ENCODE results near the gene ACTL6A.

Gene ACTL6A

DNA sequence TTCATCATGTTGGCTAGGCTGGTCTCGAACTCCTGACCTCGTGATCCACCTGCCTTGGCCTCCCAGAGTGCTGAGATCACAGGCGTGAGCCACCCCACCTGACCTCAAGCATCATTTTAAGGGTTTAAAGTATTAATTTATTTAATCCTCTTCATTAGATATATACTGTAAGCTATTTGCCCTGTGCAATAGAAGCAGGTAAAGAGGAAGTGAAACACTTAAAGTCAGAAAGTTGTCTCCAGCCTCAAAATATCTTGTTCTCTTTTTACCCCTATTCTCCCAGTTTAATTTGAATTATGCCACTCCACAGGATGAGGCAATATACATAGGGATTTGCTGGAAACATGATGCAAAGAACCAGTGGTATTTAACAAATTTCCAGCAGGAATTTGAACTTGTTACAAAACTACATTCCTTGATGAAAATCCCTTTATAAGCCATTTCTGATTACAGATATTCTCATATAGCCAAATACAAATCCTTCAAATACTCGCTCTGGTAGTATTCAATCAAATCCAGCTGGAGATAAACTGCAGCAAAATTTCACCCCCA is 43.9 kb downstream of the ACTL6A start:
- WGBS (ENCODE audit: extremely low coverage, insufficient coverage, low lambda C conversion rate) = no CpG with 5 or more reads among the region's 4 CpGs

DNA sequence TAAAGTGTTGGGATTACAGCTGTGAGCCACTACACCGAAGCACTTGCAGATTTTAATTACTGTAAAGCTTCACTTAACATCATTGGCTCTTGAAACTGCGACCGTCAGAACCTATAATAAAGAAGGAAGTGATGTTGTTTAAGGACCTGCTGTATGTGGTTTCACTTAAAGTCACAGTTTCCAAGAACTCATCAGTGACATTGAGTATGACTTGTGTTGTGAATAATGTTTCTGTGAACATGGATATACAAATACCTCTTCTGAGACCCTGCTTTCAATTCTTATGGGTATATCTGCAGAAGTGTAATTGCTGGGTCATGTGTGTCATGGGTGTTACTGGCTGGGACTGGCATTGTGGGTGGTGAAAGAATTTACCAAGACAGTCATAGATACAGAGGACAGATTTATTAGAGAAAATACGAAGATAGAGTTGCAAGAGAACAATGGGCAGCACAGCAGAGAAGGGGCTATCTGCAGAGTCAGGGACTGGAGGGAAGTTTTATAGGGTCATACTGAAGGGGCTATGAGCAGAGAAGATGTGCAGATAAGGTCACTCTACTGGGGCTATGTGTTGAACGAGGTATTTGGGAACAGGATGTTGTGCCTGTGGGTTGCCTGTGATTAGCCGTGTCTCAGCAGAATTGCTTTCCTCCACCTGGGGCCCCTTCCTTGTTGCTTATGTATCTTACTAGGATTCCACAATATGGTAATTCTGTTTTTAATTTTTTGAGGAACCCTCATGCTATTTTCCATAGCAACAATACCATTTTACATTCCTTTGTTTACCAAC is 46.4 kb downstream of the ACTL6A start:
- Histone ChIP-seq H3K23ac (ENCODE audit: low read length) (no peak overlapping the region), H3K79me1 (ENCODE audit: low read length) (peaks cover 4% of the 10 kb centered on the region), H3K36me3 (ENCODE audit: control insufficient read depth, insufficient read depth, low read length) (no peaks in the 10 kb centered on the region), H3K79me2 (ENCODE audit: control insufficient read depth, insufficient read depth, low read length) (peaks cover 7% of the 10 kb centered on the region), H3K4me1 (ENCODE audit: control insufficient read depth, low read depth, low read length) (peaks cover 3% of the 10 kb centered on the region), H4K5ac (ENCODE audit: low read length) (no peak overlapping the region), H2BK15ac (replicated peaks; ENCODE audit: low read depth) (peak overlapping the region; percentile 11), H2AK5ac (ENCODE audit: low read length) (no peak overlapping the region), H3K27ac (ENCODE audit: low read depth, low read length) (peak overlapping the region; percentile 62), H3K9ac (ENCODE audit: low read length) (no peak overlapping the region), H2BK5ac (ENCODE audit: low read length) (no peak overlapping the region), H3K4me3 (ENCODE audit: low read length) (no peak overlapping the region), H3K4ac (ENCODE audit: low read depth, low read length) (no peak overlapping the region), H4K8ac (ENCODE audit: low read depth, low read length) (no peak overlapping the region), H3K56ac (ENCODE audit: low read length) (no peak overlapping the region), H3K4me2 (ENCODE audit: low read length) (no peak overlapping the region), H3K18ac (ENCODE audit: low read length) (no peak overlapping the region), H2BK120ac (ENCODE audit: low read depth, low read length) (no peak overlapping the region), H3K27me3 (ENCODE audit: insufficient read depth, low read length, poor library complexity) (no peaks in the 10 kb centered on the region)
- no CpG with 5 or more reads among the region's 6 CpGs for WGBS (ENCODE audit: extremely low coverage, insufficient coverage, low lambda C conversion rate)
- peak; percentile 74 for DNase-seq

More for the DNA sequence above, 43.9 kb downstream of the ACTL6A start:
- H2BK5ac ChIP-seq (ENCODE audit: low read length) = no peak overlapping the region
- H4K5ac ChIP-seq (ENCODE audit: low read length) = no peak overlapping the region
- no peaks in the 10 kb centered on the region for H3K36me3 ChIP-seq (ENCODE audit: control insufficient read depth, insufficient read depth, low read length)
- H3K79me1 ChIP-seq (ENCODE audit: low read length) = peaks cover 8% of the 10 kb centered on the region
- no peak overlapping the region for H3K18ac ChIP-seq (ENCODE audit: low read length)
- H3K4me1 ChIP-seq (ENCODE audit: control insufficient read depth, low read depth, low read length) = peaks cover 3% of the 10 kb centered on the region
- H3K4ac ChIP-seq (ENCODE audit: low read depth, low read length) = no peak overlapping the region
- no peak overlapping the region for H2BK120ac ChIP-seq (ENCODE audit: low read depth, low read length)
- H4K8ac ChIP-seq (ENCODE audit: low read depth, low read length) = no peak overlapping the region
- peaks cover 15% of the 10 kb centered on the region for H3K79me2 ChIP-seq (ENCODE audit: control insufficient read depth, insufficient read depth, low read length)
- no peak overlapping the region for H3K4me2 ChIP-seq (ENCODE audit: low read length)
- H3K27ac ChIP-seq (ENCODE audit: low read depth, low read length) = no peak overlapping the region
- no peak overlapping the region for H2BK15ac ChIP-seq (replicated peaks; ENCODE audit: low read depth)
- H3K27me3 ChIP-seq (ENCODE audit: insufficient read depth, low read length, poor library complexity) = no peaks in the 10 kb centered on the region
- H3K56ac ChIP-seq (ENCODE audit: low read length) = no peak overlapping the region
- H3K9ac ChIP-seq (ENCODE audit: low read length) = no peak overlapping the region
- H2AK5ac ChIP-seq (ENCODE audit: low read length) = no peak overlapping the region
- no peak for DNase-seq
- H3K23ac ChIP-seq (ENCODE audit: low read length) = no peak overlapping the region
- H3K4me3 ChIP-seq (ENCODE audit: low read length) = no peak overlapping the region

DNA sequence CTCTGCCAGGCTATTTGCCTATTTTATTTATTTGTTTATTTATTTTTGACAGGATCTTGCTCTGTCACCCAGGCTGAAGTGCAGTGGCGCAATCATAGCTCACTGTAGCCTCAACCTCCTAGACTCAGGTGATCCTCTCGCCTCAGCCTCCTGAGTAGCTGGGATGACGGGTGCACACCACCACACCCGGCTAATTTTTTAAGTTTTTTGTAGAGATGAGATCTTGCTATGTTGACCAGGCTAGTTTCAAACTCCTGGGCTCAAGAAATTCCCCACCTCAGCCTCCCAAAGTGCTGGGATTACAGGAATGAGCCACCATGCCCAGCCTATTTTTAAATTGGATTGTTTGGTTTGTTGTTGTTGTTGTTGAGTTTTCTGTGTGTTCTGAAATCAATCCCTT is 47.3 kb downstream of the ACTL6A start:
- Histone ChIP-seq H3K18ac (ENCODE audit: low read length) (peak overlapping the region; percentile 28), H2AK5ac (ENCODE audit: low read length) (no peak overlapping the region), H3K27ac (ENCODE audit: low read depth, low read length) (no peak overlapping the region), H3K79me2 (ENCODE audit: control insufficient read depth, insufficient read depth, low read length) (peaks cover 2% of the 10 kb centered on the region), H3K36me3 (ENCODE audit: control insufficient read depth, insufficient read depth, low read length) (no peaks in the 10 kb centered on the region), H4K8ac (ENCODE audit: low read depth, low read length) (peak overlapping the region; percentile 28), H2BK120ac (ENCODE audit: low read depth, low read length) (no peak overlapping the region), H3K23ac (ENCODE audit: low read length) (no peak overlapping the region), H3K9ac (ENCODE audit: low read length) (no peak overlapping the region), H4K5ac (ENCODE audit: low read length) (no peak overlapping the region), H3K56ac (ENCODE audit: low read length) (no peak overlapping the region), H2BK15ac (replicated peaks; ENCODE audit: low read depth) (no peak overlapping the region), H3K4me1 (ENCODE audit: control insufficient read depth, low read depth, low read length) (peaks cover 3% of the 10 kb centered on the region), H3K4ac (ENCODE audit: low read depth, low read length) (no peak overlapping the region), H3K4me2 (ENCODE audit: low read length) (no peak overlapping the region), H3K27me3 (ENCODE audit: insufficient read depth, low read length, poor library complexity) (no peaks in the 10 kb centered on the region), H2BK5ac (ENCODE audit: low read length) (no peak overlapping the region), H3K4me3 (ENCODE audit: low read length) (no peak overlapping the region), H3K79me1 (ENCODE audit: low read length) (peaks cover 2% of the 10 kb centered on the region)
- DNase-seq = no peak
- WGBS (ENCODE audit: extremely low coverage, insufficient coverage, low lambda C conversion rate) = no CpG with 5 or more reads among the region's 4 CpGs

DNA sequence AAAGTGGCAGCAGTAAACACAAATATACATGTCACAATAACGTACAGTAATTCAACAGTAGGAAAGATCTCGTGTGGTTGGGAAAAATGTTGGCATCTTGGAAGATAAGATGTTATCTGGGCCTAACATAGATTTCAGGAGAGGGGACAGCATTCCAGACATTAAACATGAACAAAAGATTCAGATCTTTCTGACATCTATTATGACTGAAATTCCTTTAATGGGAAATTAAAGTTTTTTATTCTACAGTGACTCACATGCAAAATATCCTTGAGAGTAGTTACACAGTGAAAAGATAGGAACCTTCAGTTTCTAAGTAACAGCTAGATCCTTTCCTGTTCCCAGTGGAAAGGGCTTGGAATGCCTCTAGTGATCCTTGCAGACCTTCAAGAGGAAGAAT is 51.1 kb downstream of the ACTL6A start:
- Histone ChIP-seq H3K4ac (ENCODE audit: low read depth, low read length) (no peak overlapping the region), H4K8ac (ENCODE audit: low read depth, low read length) (no peak overlapping the region), H3K23ac (ENCODE audit: low read length) (no peak overlapping the region), H4K5ac (ENCODE audit: low read length) (no peak overlapping the region), H3K4me3 (ENCODE audit: low read length) (no peak overlapping the region), H3K56ac (ENCODE audit: low read length) (no peak overlapping the region), H3K18ac (ENCODE audit: low read length) (no peak overlapping the region), H3K4me2 (ENCODE audit: low read length) (no peak overlapping the region), H3K27me3 (ENCODE audit: insufficient read depth, low read length, poor library complexity) (no peaks in the 10 kb centered on the region), H3K4me1 (ENCODE audit: control insufficient read depth, low read depth, low read length) (peaks cover 3% of the 10 kb centered on the region), H2BK15ac (replicated peaks; ENCODE audit: low read depth) (no peak overlapping the region), H2BK5ac (ENCODE audit: low read length) (no peak overlapping the region), H3K9ac (ENCODE audit: low read length) (no peak overlapping the region), H2BK120ac (ENCODE audit: low read depth, low read length) (no peak overlapping the region), H3K79me1 (ENCODE audit: low read length) (no peaks in the 10 kb centered on the region), H3K27ac (ENCODE audit: low read depth, low read length) (no peak overlapping the region), H3K79me2 (ENCODE audit: control insufficient read depth, insufficient read depth, low read length) (no peaks in the 10 kb centered on the region), H3K36me3 (ENCODE audit: control insufficient read depth, insufficient read depth, low read length) (no peaks in the 10 kb centered on the region), H2AK5ac (ENCODE audit: low read length) (no peak overlapping the region)
- DNase-seq = peak; percentile 7
- no CpG with 5 or more reads among the region's 2 CpGs for WGBS (ENCODE audit: extremely low coverage, insufficient coverage, low lambda C conversion rate)

DNA sequence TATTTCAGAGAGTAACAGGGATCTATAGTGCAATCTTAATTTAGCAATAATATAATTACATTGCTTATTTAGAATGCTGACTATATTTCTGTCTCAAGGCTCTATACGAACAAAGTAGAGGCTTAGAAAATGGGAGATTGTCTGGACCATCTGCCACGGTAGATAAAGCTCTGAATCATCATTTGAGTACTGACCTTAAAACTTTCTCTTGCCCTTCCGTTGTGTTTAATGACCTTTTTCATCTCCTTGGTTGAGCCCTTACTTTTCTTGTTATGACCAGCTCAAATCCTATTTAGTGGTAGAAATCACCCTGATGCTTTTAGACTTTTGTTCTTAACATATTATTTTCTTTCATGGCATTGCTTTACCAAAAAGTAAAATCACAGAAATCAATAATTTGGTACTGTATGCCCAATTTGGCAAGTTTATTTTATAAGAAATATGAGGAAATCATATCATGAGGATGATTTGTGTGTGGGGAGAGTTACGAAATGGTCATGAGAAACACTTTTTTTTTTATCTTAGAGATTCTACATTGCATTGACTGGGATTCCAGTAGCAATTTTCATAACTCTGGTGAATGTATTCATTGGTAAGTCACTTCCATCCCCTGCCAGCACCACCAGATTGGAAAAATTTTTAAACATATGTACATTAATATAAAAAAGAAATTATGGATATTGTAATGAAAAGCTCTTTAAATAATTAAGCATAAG is 52.9 kb downstream of the ACTL6A start:
- H3K4me3 ChIP-seq (ENCODE audit: low read length) = no peak overlapping the region
- H2BK5ac ChIP-seq (ENCODE audit: low read length) = no peak overlapping the region
- no peak overlapping the region for H3K4ac ChIP-seq (ENCODE audit: low read depth, low read length)
- H3K27me3 ChIP-seq (ENCODE audit: insufficient read depth, low read length, poor library complexity) = no peaks in the 10 kb centered on the region
- no peak overlapping the region for H3K27ac ChIP-seq (ENCODE audit: low read depth, low read length)
- no peaks in the 10 kb centered on the region for H3K79me2 ChIP-seq (ENCODE audit: control insufficient read depth, insufficient read depth, low read length)
- no peak overlapping the region for H3K4me2 ChIP-seq (ENCODE audit: low read length)
- no peak overlapping the region for H3K18ac ChIP-seq (ENCODE audit: low read length)
- H3K79me1 ChIP-seq (ENCODE audit: low read length) = no peaks in the 10 kb centered on the region
- 100% methylated on average over 1 of the region's 4 CpGs for WGBS (ENCODE audit: extremely low coverage, insufficient coverage, low lambda C conversion rate)
- H3K23ac ChIP-seq (ENCODE audit: low read length) = no peak overlapping the region
- H2BK120ac ChIP-seq (ENCODE audit: low read depth, low read length) = no peak overlapping the region
- no peak overlapping the region for H4K8ac ChIP-seq (ENCODE audit: low read depth, low read length)
- H2AK5ac ChIP-seq (ENCODE audit: low read length) = no peak overlapping the region
- H3K36me3 ChIP-seq (ENCODE audit: control insufficient read depth, insufficient read depth, low read length) = no peaks in the 10 kb centered on the region
- no peak overlapping the region for H3K56ac ChIP-seq (ENCODE audit: low read length)
- no peak overlapping the region for H2BK15ac ChIP-seq (replicated peaks; ENCODE audit: low read depth)
- DNase-seq = no peak
- no peaks in the 10 kb centered on the region for H3K4me1 ChIP-seq (ENCODE audit: control insufficient read depth, low read depth, low read length)
- H4K5ac ChIP-seq (ENCODE audit: low read length) = no peak overlapping the region
- H3K9ac ChIP-seq (ENCODE audit: low read length) = no peak overlapping the region
